Measurements from ENCODE around the gene CDC5L. TPM values are rescaled to one million over a fixed set of nuclear protein-coding genes. Genes with fewer than 3 reads are reported as not detected.

Gene CDC5L
- total and polyA plus RNA-seq, 7 experiments from 2014 or later: 14.5 to 25.4 (median 20.8) TPM

DNA sequence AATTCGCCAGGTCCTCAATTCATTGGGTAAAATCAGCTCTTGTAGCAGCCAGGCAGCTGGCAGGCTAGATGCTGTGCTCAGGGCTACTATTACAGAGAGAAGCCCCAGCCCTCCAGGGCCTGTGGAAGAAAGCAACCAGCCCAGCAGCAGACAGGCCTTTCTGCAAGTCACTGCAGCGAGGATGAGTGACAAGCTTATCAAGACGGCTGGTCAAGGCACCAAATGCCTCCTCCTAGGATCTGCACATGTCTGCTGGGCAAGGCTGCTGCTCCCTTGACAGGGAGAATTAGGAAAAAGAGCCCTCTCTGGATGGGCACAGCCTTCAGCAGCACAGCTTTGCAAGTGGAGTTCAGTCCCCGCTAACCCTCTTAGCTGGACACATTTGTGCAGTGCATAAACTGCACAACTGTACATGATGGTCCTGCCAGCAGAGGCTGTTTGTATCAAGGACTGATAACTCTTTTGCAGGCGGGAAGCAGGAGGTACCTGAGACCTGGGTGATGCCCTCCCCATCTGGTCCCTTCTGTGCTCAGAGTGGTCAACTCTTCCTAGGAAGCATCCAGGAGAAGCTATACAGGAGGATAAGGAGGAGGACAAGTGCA is 89.9 kb downstream of the CDC5L start:
- Histone ChIP-seq H3K27ac (ENCODE audit: low read depth, low read length) (no peak overlapping the region), H3K36me3 (ENCODE audit: control insufficient read depth in 2 of 3, insufficient read depth in 3 of 3, low read length in 3 of 3) (no peaks in the 10 kb centered on the region), H3K4me3 (ENCODE audit: low read length) (no peak overlapping the region), H3K9me3 (ENCODE audit: control insufficient read depth in 2 of 3, low read length in 3 of 3) (no peaks in the 10 kb centered on the region), H3K4me1 (ENCODE audit: control insufficient read depth in 2 of 2, insufficient read depth in 2 of 2, low read length in 2 of 2) (peaks cover 0 to 9% of the 10 kb centered on the region in 2 donors), H3K27me3 (ENCODE audit: control insufficient read depth in 2 of 2, insufficient read depth in 2 of 2, low read length in 2 of 2) (no peaks in the 10 kb centered on the region)
- no peaks in the 10 kb centered on the region for H3K9me3 Mint-ChIP-seq
- no peak for DNase-seq
- H3K4me1 Mint-ChIP-seq: no peaks in the 10 kb centered on the region
- CTCF ChIA-PET: interaction anchor here (1.6 kb wide), 1 partner anchor 1445 kb away, joined by 7 read pairs; no protein-coding TSS in a partner anchor
- H3K27me3 Mint-ChIP-seq: peaks cover 0 to 7% (median 0%) of the 10 kb centered on the region in 5 donors
- H3K27ac Mint-ChIP-seq: peak overlapping the region in 1 of 9 donors; percentile 8
- POLR2A ChIA-PET: no interaction called here
- intact Hi-C loops (cut with micrococcal nuclease): loop anchor here (5.0 kb wide), 4 partner anchors 115 to 945 kb away; no protein-coding TSS in a partner anchor
- no peaks in the 10 kb centered on the region for H3K36me3 Mint-ChIP-seq
- no peak for ATAC-seq
- H3K4me3 Mint-ChIP-seq: no peak overlapping the region

GRCh38 chr6:44478158-44478557 is 90.7 kb downstream of the CDC5L start:
- Histone ChIP-seq H3K36me3 (ENCODE audit: control insufficient read depth in 2 of 3, insufficient read depth in 3 of 3, low read length in 3 of 3) (no peaks in the 10 kb centered on the region), H3K4me1 (ENCODE audit: control insufficient read depth in 2 of 2, insufficient read depth in 2 of 2, low read length in 2 of 2) (peaks cover 0 to 9% of the 10 kb centered on the region in 2 donors), H3K27me3 (ENCODE audit: control insufficient read depth in 2 of 2, insufficient read depth in 2 of 2, low read length in 2 of 2) (no peaks in the 10 kb centered on the region), H3K9me3 (ENCODE audit: control insufficient read depth in 2 of 3, low read length in 3 of 3) (no peaks in the 10 kb centered on the region), H3K27ac (ENCODE audit: low read depth, low read length) (no peak overlapping the region), H3K4me3 (ENCODE audit: low read length) (no peak overlapping the region)
- Mint-ChIP-seq H3K27ac (no peak overlapping the region), H3K9me3 (no peaks in the 10 kb centered on the region), H3K27me3 (peaks cover 0 to 9% (median 0%) of the 10 kb centered on the region in 5 donors), H3K4me1 (no peaks in the 10 kb centered on the region), H3K4me3 (no peak overlapping the region), H3K36me3 (no peaks in the 10 kb centered on the region)
- ChIA-PET CTCF (interaction anchor here (1.6 kb wide), 1 partner anchor 1444 kb away, joined by 7 read pairs; no protein-coding TSS in a partner anchor), POLR2A (no interaction called here)
- DNase-seq (no peak), ATAC-seq (peak; percentile 20)
- intact Hi-C loops (cut with micrococcal nuclease): loop anchor here (5.0 kb wide), 4 partner anchors 114 to 944 kb away; no protein-coding TSS in a partner anchor

- no peaks in the 10 kb centered on the region for H3K9me3 Mint-ChIP-seq
- CTCF ChIA-PET: no interaction called here
Measured at GRCh38 chr6:44478591-44479254, 91.2 kb downstream of the CDC5L start.

GRCh38 chr6:44480097-44480541 is 92.6 kb downstream of the CDC5L start:
- Mint-ChIP-seq H3K4me3 (no peak overlapping the region), H3K36me3 (no peaks in the 10 kb centered on the region), H3K9me3 (no peaks in the 10 kb centered on the region), H3K27me3 (peaks cover 0 to 11% (median 0%) of the 10 kb centered on the region in 5 donors), H3K27ac (peak overlapping the region in 1 of 9 donors; percentile 47), H3K4me1 (no peaks in the 10 kb centered on the region)
- Histone ChIP-seq H3K27ac (ENCODE audit: low read depth, low read length) (no peak overlapping the region), H3K4me1 (ENCODE audit: control insufficient read depth in 2 of 2, insufficient read depth in 2 of 2, low read length in 2 of 2) (peaks cover 0 to 9% of the 10 kb centered on the region in 2 donors), H3K9me3 (ENCODE audit: control insufficient read depth in 2 of 3, low read length in 3 of 3) (no peaks in the 10 kb centered on the region), H3K36me3 (ENCODE audit: control insufficient read depth in 2 of 3, insufficient read depth in 3 of 3, low read length in 3 of 3) (no peaks in the 10 kb centered on the region), H3K4me3 (ENCODE audit: low read length) (no peak overlapping the region), H3K27me3 (ENCODE audit: control insufficient read depth in 2 of 2, insufficient read depth in 2 of 2, low read length in 2 of 2) (no peaks in the 10 kb centered on the region)
- DNase-seq (no peak), ATAC-seq (no peak)
- intact Hi-C loops (cut with micrococcal nuclease): no loop called here
- POLR2A ChIA-PET: no interaction called here
- CTCF ChIA-PET: no interaction called here

More at GRCh38 chr6:44478591-44479254, 91.2 kb downstream of the CDC5L start:
- Histone ChIP-seq H3K27ac (ENCODE audit: low read depth, low read length) (no peak overlapping the region), H3K4me3 (ENCODE audit: low read length) (no peak overlapping the region), H3K4me1 (ENCODE audit: control insufficient read depth in 2 of 2, insufficient read depth in 2 of 2, low read length in 2 of 2) (peaks cover 0 to 9% of the 10 kb centered on the region in 2 donors), H3K9me3 (ENCODE audit: control insufficient read depth in 2 of 3, low read length in 3 of 3) (no peaks in the 10 kb centered on the region), H3K36me3 (ENCODE audit: control insufficient read depth in 2 of 3, insufficient read depth in 3 of 3, low read length in 3 of 3) (no peaks in the 10 kb centered on the region), H3K27me3 (ENCODE audit: control insufficient read depth in 2 of 2, insufficient read depth in 2 of 2, low read length in 2 of 2) (no peaks in the 10 kb centered on the region)
- Mint-ChIP-seq H3K36me3 (no peaks in the 10 kb centered on the region), H3K27ac (peak overlapping the region in 1 of 9 donors; percentile 4), H3K4me3 (no peak overlapping the region), H3K27me3 (peaks cover 0 to 9% (median 0%) of the 10 kb centered on the region in 5 donors), H3K4me1 (no peaks in the 10 kb centered on the region)
- DNase-seq: no peak
- POLR2A ChIA-PET: no interaction called here
- intact Hi-C loops (cut with micrococcal nuclease): loop anchor here (5.0 kb wide), 4 partner anchors 114 to 944 kb away; no protein-coding TSS in a partner anchor
- ATAC-seq: no peak

GRCh38 chr6:44481056-44481455 is 93.5 kb downstream of the CDC5L start:
- ChIA-PET CTCF (no interaction called here), POLR2A (no interaction called here)
- H3K27me3 ChIP-seq (ENCODE audit: control insufficient read depth in 2 of 2, insufficient read depth in 2 of 2, low read length in 2 of 2): no peaks in the 10 kb centered on the region
- Mint-ChIP-seq H3K9me3 (no peaks in the 10 kb centered on the region), H3K36me3 (no peaks in the 10 kb centered on the region), H3K4me3 (no peak overlapping the region), H3K27ac (no peak overlapping the region), H3K27me3 (peaks cover 0 to 15% (median 0%) of the 10 kb centered on the region in 5 donors), H3K4me1 (peaks cover 0 to 2% (median 0%) of the 10 kb centered on the region in 7 donors)
- no peaks in the 10 kb centered on the region for H3K9me3 ChIP-seq (ENCODE audit: control insufficient read depth in 2 of 3, low read length in 3 of 3)
- no peak for ATAC-seq
- no peak overlapping the region for H3K27ac ChIP-seq (ENCODE audit: low read depth, low read length)
- intact Hi-C loops (cut with micrococcal nuclease): no loop called here
- no peaks in the 10 kb centered on the region for H3K36me3 ChIP-seq (ENCODE audit: control insufficient read depth in 2 of 3, insufficient read depth in 3 of 3, low read length in 3 of 3)
- H3K4me1 ChIP-seq (ENCODE audit: control insufficient read depth in 2 of 2, insufficient read depth in 2 of 2, low read length in 2 of 2): peaks cover 0 to 2% of the 10 kb centered on the region in 2 donors
- no peak for DNase-seq
- no peak overlapping the region for H3K4me3 ChIP-seq (ENCODE audit: low read length)

- CTCF ChIA-PET: no interaction called here
Measured at GRCh38 chr6:44481760-44482159, 94.3 kb downstream of the CDC5L start.

More at GRCh38 chr6:44481760-44482159, 94.3 kb downstream of the CDC5L start:
- Mint-ChIP-seq H3K36me3 (no peaks in the 10 kb centered on the region), H3K4me1 (peaks cover 0 to 2% (median 0%) of the 10 kb centered on the region in 7 donors), H3K9me3 (no peaks in the 10 kb centered on the region), H3K4me3 (no peak overlapping the region), H3K27me3 (peaks cover 0 to 18% (median 0%) of the 10 kb centered on the region in 5 donors), H3K27ac (no peak overlapping the region)
- no peak overlapping the region for H3K4me3 ChIP-seq (ENCODE audit: low read length)
- POLR2A ChIA-PET: interaction anchor here (0.6 kb wide), 1 partner anchor 885 kb away, joined by 3 read pairs; no protein-coding TSS in a partner anchor
- H3K9me3 ChIP-seq (ENCODE audit: control insufficient read depth in 2 of 3, low read length in 3 of 3): no peaks in the 10 kb centered on the region
- ATAC-seq (no peak), DNase-seq (no peak)
- H3K27ac ChIP-seq (ENCODE audit: low read depth, low read length): no peak overlapping the region
- H3K27me3 ChIP-seq (ENCODE audit: control insufficient read depth in 2 of 2, insufficient read depth in 2 of 2, low read length in 2 of 2): no peaks in the 10 kb centered on the region
- H3K36me3 ChIP-seq (ENCODE audit: control insufficient read depth in 2 of 3, insufficient read depth in 3 of 3, low read length in 3 of 3): no peaks in the 10 kb centered on the region
- intact Hi-C loops (cut with micrococcal nuclease): no loop called here
- H3K4me1 ChIP-seq (ENCODE audit: control insufficient read depth in 2 of 2, insufficient read depth in 2 of 2, low read length in 2 of 2): no peaks in the 10 kb centered on the region

All from naive thymus-derived CD4-positive, alpha-beta T cell (primary cell).